Measurements from ENCODE around the gene ZNF407. TPM values are rescaled to one million over a fixed set of nuclear protein-coding genes. Genes with fewer than 3 reads are reported as not detected.
A peak's percentile ranks its signal among the peaks of the same experiment; 100 is the strongest.

The ZNF407 gene
- total RNA-seq, 1 donor from 2014 or later = 14.2 TPM

DNA sequence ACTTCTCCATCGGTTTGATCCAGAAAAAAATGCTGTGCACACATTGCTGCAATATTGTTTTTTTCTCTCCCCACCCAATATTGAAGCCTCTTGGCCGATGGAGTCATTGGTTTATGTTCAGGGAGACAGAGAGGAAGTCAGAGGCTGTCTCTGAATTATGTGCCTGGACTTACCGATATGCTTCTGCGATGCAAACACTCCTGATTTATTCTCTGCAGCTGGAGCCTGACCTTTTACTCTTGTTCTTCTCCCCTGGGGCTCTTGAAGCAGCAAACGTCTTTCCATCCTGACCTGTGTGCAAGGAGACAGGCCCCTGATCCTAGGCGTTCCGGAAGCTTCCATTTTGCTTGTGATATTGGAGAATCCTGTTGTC lies 511.6 kb downstream of the ZNF407 start:
- Mint-ChIP-seq H3K27me3 (ENCODE audit: unreplicated experiment) (no peaks in the 10 kb centered on the region), H3K36me3 (ENCODE audit: unreplicated experiment) (no peaks in the 10 kb centered on the region), H3K4me1 (ENCODE audit: unreplicated experiment) (no peaks in the 10 kb centered on the region), H3K4me3 (ENCODE audit: unreplicated experiment) (no peak overlapping the region), H3K9me3 (ENCODE audit: unreplicated experiment) (no peaks in the 10 kb centered on the region), H3K27ac (ENCODE audit: unreplicated experiment) (no peak overlapping the region)
- DNase-seq (ENCODE audit: extremely low spot score, unreplicated experiment) = peak; percentile 40
- TF ChIP-seq, protein P1, sequence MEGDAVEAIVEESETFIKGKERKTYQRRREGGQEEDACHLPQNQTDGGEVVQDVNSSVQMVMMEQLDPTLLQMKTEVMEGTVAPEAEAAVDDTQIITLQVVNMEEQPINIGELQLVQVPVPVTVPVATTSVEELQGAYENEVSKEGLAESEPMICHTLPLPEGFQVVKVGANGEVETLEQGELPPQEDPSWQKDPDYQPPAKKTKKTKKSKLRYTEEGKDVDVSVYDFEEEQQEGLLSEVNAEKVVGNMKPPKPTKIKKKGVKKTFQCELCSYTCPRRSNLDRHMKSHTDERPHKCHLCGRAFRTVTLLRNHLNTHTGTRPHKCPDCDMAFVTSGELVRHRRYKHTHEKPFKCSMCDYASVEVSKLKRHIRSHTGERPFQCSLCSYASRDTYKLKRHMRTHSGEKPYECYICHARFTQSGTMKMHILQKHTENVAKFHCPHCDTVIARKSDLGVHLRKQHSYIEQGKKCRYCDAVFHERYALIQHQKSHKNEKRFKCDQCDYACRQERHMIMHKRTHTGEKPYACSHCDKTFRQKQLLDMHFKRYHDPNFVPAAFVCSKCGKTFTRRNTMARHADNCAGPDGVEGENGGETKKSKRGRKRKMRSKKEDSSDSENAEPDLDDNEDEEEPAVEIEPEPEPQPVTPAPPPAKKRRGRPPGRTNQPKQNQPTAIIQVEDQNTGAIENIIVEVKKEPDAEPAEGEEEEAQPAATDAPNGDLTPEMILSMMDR (IDR thresholded peaks at IDR 0.05) = no peak

DNA sequence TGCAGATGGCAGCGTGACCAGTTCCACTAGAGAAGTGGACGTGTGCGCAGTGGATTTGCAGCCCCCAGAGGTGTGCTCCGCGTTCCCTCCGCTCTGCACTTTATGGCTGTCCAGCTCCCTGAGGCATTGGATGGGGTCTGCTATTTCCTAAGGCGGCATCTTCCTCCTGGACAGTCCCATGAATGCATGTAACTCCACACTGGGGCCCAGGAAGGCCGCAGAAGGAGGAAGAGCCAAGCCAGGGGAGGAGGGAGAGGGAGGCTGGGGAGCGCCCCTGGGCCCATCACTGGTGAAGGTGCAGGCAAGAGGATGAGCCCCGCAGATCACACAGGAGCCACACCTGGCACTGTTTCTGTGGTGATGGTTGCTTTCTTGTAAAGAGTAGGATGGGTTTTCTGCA lies 512.1 kb downstream of the ZNF407 start:
- H3K27ac Mint-ChIP-seq (ENCODE audit: unreplicated experiment) = no peak overlapping the region
- no peaks in the 10 kb centered on the region for H3K27me3 Mint-ChIP-seq (ENCODE audit: unreplicated experiment)
- peak; percentile 71 for DNase-seq (ENCODE audit: extremely low spot score, unreplicated experiment)
- no peak overlapping the region for H3K4me3 Mint-ChIP-seq (ENCODE audit: unreplicated experiment)
- TF ChIP-seq, protein P1 (IDR thresholded peaks at IDR 0.05) = no peak
- H3K4me1 Mint-ChIP-seq (ENCODE audit: unreplicated experiment) = no peaks in the 10 kb centered on the region
- no peaks in the 10 kb centered on the region for H3K9me3 Mint-ChIP-seq (ENCODE audit: unreplicated experiment)
- no peaks in the 10 kb centered on the region for H3K36me3 Mint-ChIP-seq (ENCODE audit: unreplicated experiment)

DNA sequence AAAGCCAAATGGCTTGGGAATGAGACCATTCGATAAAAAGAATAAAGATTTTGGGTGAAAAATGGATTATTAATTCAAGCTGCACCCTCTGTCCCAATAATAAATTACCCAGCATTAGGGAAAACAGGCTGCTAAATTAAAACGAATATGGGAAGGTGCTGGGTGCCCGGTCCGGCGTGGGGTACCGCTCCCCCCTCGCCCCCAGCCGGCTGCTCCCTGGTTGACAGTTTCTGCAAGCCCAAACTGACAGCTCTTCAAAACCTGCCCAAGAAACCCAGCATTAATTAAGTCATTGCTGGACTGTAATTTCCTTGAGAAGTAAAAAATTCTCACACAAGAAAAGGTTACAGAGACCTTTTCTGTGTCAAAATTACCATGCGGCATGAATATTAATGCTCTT lies 512.6 kb downstream of the ZNF407 start:
- DNase-seq (ENCODE audit: extremely low spot score, unreplicated experiment) = peak; percentile 73
- Mint-ChIP-seq H3K4me1 (ENCODE audit: unreplicated experiment) (no peaks in the 10 kb centered on the region), H3K4me3 (ENCODE audit: unreplicated experiment) (no peak overlapping the region), H3K27ac (ENCODE audit: unreplicated experiment) (no peak overlapping the region), H3K27me3 (ENCODE audit: unreplicated experiment) (no peaks in the 10 kb centered on the region), H3K9me3 (ENCODE audit: unreplicated experiment) (no peaks in the 10 kb centered on the region), H3K36me3 (ENCODE audit: unreplicated experiment) (no peaks in the 10 kb centered on the region)
- TF ChIP-seq, protein P1 (IDR thresholded peaks at IDR 0.05) = no peak

DNA sequence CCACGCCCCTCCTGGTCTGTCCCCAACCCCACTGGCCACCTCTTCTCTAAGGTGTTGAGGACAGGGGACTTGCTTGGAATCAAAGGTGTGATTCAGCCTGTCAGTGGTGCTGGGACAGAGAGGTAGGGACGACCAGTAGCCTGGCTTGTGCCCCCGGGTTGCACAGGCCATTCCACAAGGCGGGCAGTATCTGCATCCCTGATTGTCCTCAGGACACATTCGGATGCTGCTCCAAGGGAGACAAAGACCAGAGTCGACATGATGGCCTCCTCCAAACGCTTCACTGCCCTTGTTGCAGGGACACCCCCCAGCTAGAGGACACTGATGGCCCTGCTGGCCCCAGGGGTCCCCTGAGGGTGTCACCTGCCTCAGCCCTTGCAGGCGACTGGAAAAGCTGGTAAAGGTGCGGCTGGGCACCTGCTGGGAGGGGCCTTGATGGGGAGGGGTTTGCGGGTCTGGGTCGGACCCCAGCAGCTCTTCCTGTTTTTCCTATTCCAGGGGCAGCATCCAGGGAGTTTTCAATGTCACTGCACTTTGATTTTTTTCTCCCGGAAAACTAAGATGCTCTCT lies 513.3 kb downstream of the ZNF407 start:
- DNase-seq (ENCODE audit: extremely low spot score, unreplicated experiment) = peak; percentile 80
- no peaks in the 10 kb centered on the region for H3K9me3 Mint-ChIP-seq (ENCODE audit: unreplicated experiment)

DNA sequence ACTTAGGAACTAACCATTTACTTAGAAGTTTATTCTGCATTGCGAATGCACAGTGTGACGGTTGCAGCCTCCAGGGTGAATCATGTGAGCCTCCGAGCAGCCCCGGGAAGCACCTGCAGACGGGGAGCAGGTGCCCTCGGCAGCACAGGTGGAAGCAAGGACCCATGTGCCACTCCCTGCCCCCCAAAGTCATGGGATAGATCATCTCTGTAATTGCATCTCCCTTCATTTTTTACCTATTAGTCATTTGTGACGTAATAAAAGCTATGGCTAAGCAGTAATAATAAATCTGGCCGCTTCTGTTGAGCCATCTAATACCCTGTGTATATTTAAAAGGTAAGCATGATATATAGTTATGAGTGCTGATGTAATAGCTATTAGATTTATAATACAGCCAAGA lies 514.1 kb downstream of the ZNF407 start:
- DNase-seq (ENCODE audit: extremely low spot score, unreplicated experiment) = peak; percentile 54
- no peaks in the 10 kb centered on the region for H3K36me3 Mint-ChIP-seq (ENCODE audit: unreplicated experiment)
- H3K27ac Mint-ChIP-seq (ENCODE audit: unreplicated experiment) = no peak overlapping the region
- no peaks in the 10 kb centered on the region for H3K27me3 Mint-ChIP-seq (ENCODE audit: unreplicated experiment)
- H3K4me3 Mint-ChIP-seq (ENCODE audit: unreplicated experiment) = no peak overlapping the region
- TF ChIP-seq, protein P1 (IDR thresholded peaks at IDR 0.05) = no peak
- no peaks in the 10 kb centered on the region for H3K4me1 Mint-ChIP-seq (ENCODE audit: unreplicated experiment)
- no peaks in the 10 kb centered on the region for H3K9me3 Mint-ChIP-seq (ENCODE audit: unreplicated experiment)

More for the DNA sequence above, 513.3 kb downstream of the ZNF407 start:
- Mint-ChIP-seq H3K4me1 (ENCODE audit: unreplicated experiment) (no peaks in the 10 kb centered on the region), H3K27me3 (ENCODE audit: unreplicated experiment) (no peaks in the 10 kb centered on the region), H3K36me3 (ENCODE audit: unreplicated experiment) (no peaks in the 10 kb centered on the region), H3K4me3 (ENCODE audit: unreplicated experiment) (no peak overlapping the region), H3K27ac (ENCODE audit: unreplicated experiment) (no peak overlapping the region)
- TF ChIP-seq, protein P1 (IDR thresholded peaks at IDR 0.05) = no peak
